HG03575 (cell line): ENCODE measurements around the gene SPATA6L.

Experiments
- ATAC-seq: cut with Tn5 transposase; IDR thresholded peaks from one replicate; pipeline ENCODE4 v1.9.1; 2021; ENCODE audit not compliant: unreplicated experiment, insufficient number of reproducible peaks, low FRiP score; ENCODE audit errors: extremely low read depth

Gene SPATA6L

GRCh38 chr9:4596165-4596922 lies 69.9 kb downstream of the SPATA6L start:
- ATAC-seq, result no peak

- ATAC-seq, result no peak
These were observed 71.3 kb downstream of the SPATA6L start for GRCh38 chr9:4594994-4595393.

GRCh38 chr9:4594545-4594944 lies 71.7 kb downstream of the SPATA6L start:
- ATAC-seq, result no peak

GRCh38 chr9:4592886-4593285 lies 73.4 kb downstream of the SPATA6L start:
- ATAC-seq, result no peak

- no peak for ATAC-seq
These were observed 74.0 kb downstream of the SPATA6L start for GRCh38 chr9:4592295-4592694.

GRCh38 chr9:4591123-4591500 lies 75.2 kb downstream of the SPATA6L start:
- no peak for ATAC-seq

- ATAC-seq, result no peak
These were observed 75.7 kb downstream of the SPATA6L start for GRCh38 chr9:4590430-4591122.

- no peak for ATAC-seq
These were observed 77.6 kb downstream of the SPATA6L start for GRCh38 chr9:4588721-4589120.

- no peak for ATAC-seq
These were observed 81.1 kb downstream of the SPATA6L start for GRCh38 chr9:4585135-4585534.

- no peak for ATAC-seq
These were observed 81.6 kb downstream of the SPATA6L start for GRCh38 chr9:4584636-4585035.

GRCh38 chr9:4583001-4583400 lies 83.3 kb downstream of the SPATA6L start:
- no peak for ATAC-seq

GRCh38 chr9:4581861-4582565 lies 84.3 kb downstream of the SPATA6L start:
- no peak for ATAC-seq

- no peak for ATAC-seq
These were observed 85.1 kb downstream of the SPATA6L start for GRCh38 chr9:4581035-4581760.

- ATAC-seq, result no peak
These were observed 87.3 kb downstream of the SPATA6L start for GRCh38 chr9:4579001-4579400.

- ATAC-seq, result no peak
These were observed 89.8 kb downstream of the SPATA6L start for GRCh38 chr9:4576448-4576847.

GRCh38 chr9:4575997-4576396 lies 90.3 kb downstream of the SPATA6L start:
- ATAC-seq, result no peak

GRCh38 chr9:4574657-4575243 lies 91.5 kb downstream of the SPATA6L start:
- no peak for ATAC-seq

- ATAC-seq, result no peak
These were observed 92.5 kb downstream of the SPATA6L start for GRCh38 chr9:4573634-4574389.
